NCI-H1930 (cell line): ENCODE results near the gene DAAM2.
A peak's percentile ranks its signal among the peaks of the same experiment; 100 is the strongest.

Source experiments
- DNase-seq, 2 experiments: peaks; one replicate each; lab custom pipeline; 2025; lab: John Stamatoyannopoulos, UW

DAAM2 gene

DNA sequence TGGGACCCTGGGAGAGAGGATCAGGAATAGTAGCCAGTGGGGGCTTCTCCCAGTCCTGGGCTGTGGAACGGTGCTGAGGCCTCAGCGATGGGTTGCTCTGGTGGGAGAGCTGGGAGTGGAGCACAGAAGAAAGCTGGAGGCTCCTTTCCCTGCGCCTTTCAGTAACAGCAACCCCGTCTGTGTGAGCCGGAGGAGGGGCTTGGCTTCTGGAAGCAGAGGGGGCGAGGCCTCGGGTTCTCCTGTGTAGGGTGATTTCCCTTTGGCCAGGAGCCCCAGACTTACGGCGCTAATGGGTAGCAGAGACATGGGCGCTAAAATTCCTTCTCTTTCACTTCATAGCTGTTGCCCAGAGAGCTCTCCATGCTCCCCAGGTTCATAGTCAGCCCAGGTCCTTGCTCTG lies 55.0 kb downstream of the DAAM2 start:
- DNase-seq: no peak

DNA sequence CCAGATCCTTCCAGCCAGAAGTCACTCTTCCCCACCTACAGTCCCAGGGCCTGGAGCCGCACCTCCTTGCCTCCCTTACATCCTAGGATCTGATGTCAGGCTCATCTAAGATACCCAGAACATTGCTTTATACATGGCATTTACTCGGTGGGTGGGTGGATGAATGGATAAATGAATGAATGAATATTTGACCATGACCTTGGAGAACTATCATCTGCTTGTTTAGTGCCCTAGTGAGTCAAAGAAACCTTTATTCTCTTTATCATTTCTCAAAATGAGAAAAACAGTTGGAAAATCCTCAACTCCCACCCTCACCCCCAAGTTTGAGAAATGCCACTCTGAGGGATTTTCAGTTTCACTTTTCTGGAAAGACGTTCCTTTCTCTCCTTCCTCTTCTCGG lies 56.0 kb downstream of the DAAM2 start:
- DNase-seq: no peak

DNA sequence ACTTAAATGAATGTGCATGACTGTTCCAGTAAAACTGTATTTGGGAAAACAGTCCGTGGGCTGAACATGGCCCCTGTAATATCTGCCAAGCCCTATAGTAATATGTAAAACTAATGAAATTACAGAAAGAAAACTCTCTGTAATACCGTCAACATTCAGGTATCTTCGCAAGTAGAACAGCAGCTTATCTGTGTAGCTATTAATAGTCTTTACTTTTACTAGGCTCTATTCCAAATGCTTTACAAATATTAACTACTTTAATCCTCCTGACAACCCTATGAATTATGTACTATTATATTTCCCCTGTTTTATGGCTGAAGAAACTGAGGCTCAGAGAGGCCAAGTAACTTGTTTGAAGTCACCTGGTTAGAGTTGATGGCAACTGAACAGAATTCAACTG lies 57.1 kb downstream of the DAAM2 start:
- DNase-seq: no peak

GRCh38 chr6:39849764-39850163 lies 57.6 kb downstream of the DAAM2 start:
- no peak for DNase-seq

DNA sequence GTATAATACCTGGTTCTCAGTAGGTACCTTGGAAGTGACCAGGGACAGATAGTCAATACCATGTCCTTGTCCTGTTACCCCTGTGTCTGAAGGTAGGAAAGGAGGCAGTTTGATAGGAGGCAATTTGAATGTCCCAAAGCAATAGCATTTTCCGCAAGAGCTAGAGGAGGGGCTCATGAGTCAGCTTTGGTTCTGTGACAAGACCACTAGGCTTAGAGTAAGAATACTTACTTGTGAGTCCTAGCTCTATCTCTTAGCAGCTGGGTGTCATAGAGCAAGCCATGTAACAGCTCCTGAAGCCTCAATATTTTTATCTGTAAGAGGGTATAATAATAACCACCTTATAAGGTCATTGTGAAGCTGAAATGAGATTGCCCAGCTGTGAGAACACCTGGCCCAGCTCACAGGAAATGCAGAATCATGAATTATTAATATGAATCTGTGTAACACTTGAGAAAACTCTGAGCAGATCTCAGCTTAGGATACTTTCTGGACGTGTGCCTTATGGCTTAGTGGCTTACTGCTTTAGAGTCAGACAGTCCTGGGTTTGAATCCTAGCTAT lies 58.6 kb downstream of the DAAM2 start:
- DNase-seq: no peak

- no peak for DNase-seq
Observed at GRCh38 chr6:39851331-39851730, 59.2 kb downstream of the DAAM2 start.

DNA sequence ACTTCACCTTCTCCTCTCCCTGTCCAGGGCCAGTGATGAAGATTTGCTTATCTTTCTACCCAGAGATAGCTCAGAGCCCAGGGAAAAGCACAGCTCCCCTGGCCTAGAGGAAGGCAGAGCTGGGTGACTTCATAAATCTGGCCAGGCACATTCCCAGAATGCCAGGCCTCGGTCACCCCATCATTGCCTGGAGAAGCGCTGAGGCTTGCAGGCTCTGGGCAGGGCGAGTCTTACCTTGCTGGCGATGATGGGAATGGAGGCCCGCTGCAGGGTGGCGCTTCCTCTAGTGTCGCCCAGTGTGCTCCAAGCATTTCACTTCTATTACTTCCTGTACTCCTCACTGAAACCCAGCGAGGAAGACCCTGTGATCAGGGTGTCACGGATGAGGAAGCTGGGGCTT lies 60.1 kb downstream of the DAAM2 start:
- DNase-seq: no peak

DNA sequence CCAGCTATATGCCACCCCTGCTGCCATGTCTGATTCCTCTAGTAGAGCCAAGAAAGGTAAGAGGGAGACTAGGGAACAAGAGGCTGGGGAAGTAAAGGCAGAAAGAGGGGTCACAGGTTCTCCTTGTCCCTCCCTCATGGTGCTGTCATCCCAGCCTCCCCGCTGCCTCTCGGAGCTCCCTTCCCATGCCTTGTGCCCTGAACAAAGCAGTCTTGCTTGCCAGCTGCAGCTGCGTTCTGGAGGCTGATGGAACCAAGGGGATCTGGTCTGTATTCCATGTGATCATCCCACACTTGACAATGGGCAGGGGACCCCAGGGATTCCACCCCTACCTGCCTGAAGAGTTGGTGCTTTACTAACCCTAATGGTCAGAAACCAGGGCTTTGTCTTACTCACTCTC lies 61.4 kb downstream of the DAAM2 start:
- no peak for DNase-seq

GRCh38 chr6:39855356-39855995 lies 63.3 kb downstream of the DAAM2 start:
- no peak for DNase-seq

DNA sequence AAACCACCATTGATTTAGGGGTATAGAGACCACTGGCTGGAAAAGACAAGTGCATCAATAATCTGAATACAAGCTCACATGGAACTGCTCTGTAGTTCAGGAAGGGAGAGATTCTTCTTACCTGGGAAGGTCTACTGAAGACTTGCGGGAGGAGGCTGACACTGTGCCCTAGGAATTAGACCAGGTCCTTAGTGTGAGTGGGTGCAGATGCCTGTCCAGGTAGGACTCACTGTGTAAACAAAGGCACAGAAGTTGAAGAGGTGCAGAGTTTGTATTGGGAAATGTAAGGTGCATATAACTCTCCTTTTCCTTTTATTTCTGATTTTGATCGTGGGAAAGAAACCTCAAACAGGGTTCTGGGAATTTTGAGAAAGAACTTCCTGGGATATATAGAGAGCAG lies 66.8 kb downstream of the DAAM2 start:
- no peak for DNase-seq

- DNase-seq: no peak
Observed at GRCh38 chr6:39861663-39862062, 69.5 kb downstream of the DAAM2 start.

- DNase-seq: peak; percentile 34 to 66
Observed at GRCh38 chr6:39865011-39865888, 73.1 kb downstream of the DAAM2 start.

DNA sequence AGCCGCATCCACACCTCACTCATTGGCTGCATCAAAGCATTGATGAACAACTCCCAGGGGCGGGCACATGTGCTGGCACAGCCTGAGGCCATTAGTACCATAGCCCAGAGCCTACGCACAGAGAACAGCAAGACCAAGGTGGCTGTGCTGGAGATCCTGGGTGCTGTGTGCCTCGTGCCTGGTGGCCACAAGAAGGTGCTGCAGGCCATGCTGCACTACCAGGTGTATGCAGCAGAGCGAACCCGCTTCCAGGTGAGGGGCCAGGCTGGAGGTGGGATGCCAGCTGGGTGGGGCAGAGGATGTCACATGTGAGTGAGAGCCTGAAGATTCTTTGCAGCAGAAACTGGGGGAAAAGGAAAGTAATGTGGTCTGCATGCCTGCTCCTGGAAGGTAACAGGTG lies 75.4 kb downstream of the DAAM2 start:
- no peak for DNase-seq

DNA sequence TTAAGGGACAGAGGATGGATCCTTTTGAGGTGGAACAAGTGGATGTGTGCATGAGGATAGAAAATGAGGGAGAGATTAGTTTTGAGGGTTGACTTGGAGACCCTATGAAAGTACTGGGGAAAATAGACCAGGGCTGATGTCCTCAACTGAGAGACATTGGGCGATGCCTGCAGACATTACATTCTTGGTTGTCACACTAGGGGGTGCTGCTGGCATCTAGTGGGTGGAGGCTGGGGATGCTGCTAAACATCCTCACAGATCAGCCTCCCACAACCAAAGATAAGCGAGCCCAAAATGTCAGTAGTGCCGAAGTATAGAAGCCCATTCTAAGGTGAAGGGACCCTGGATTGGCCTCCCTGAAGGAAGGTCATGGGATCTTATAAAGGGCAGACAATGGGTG lies 78.8 kb downstream of the DAAM2 start:
- no peak for DNase-seq

- no peak for DNase-seq
Observed at GRCh38 chr6:39873439-39873838, 81.3 kb downstream of the DAAM2 start.

- no peak for DNase-seq
Observed at GRCh38 chr6:39876111-39876510, 83.9 kb downstream of the DAAM2 start.

- DNase-seq: no peak
Observed at GRCh38 chr6:39876826-39877225, 84.7 kb downstream of the DAAM2 start.

- no peak for DNase-seq
Observed at GRCh38 chr6:39879535-39879934, 87.4 kb downstream of the DAAM2 start.

DNA sequence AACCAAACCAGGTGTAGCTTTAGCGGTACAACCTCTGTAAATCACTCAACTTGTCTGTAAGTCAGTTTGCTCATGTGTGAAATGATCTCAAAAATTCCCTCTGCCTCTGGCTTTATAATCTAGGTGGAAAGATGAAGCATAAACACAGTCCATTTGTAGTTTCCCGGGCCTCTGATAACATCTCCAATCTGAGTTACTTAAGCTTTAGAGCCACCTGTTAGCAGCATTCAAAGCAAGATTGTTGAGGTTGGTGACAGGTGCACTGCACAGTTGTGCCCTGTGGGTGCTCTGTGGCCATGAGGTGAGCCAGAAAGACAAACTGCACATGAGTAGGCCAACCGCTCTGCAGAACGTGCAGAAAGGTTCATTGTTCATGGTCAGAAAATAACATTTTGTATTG lies 88.4 kb downstream of the DAAM2 start:
- no peak for DNase-seq

DNA sequence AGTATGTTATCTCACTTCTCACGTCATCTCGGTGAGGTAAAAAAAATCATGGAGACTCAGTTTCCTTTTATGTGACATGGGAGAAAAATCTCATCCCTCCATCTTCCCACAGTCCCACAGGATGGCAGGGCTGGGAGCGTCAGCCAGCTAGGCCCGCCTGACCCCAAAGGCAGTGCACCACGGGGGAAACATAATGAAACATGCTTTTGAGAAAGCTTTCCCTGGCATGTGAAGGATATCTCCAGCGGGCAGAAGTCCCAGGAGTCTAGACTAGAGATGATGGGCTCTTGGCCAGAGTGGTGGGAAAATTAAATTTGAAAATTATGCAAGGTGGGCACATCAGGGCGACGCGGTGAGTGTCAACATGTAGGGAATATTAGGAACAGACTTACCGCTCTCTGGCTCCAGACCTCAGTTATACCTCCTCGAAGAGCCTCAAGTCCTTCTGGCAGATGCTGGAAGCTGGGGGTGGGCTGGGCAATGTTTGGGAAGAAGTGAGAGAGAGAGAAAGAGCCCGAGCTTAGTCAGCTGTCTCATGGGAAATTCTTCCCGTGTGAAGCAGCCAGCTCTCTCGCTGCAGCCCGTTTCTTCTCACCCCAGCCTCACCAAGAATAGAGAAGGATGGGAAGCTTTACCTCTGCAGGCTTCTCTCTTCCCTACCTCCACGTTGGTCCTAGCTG lies 89.8 kb downstream of the DAAM2 start:
- no peak for DNase-seq

GRCh38 chr6:39882531-39882899 lies 90.3 kb downstream of the DAAM2 start:
- DNase-seq: no peak

GRCh38 chr6:39884696-39885095 lies 92.5 kb downstream of the DAAM2 start:
- no peak for DNase-seq

DNA sequence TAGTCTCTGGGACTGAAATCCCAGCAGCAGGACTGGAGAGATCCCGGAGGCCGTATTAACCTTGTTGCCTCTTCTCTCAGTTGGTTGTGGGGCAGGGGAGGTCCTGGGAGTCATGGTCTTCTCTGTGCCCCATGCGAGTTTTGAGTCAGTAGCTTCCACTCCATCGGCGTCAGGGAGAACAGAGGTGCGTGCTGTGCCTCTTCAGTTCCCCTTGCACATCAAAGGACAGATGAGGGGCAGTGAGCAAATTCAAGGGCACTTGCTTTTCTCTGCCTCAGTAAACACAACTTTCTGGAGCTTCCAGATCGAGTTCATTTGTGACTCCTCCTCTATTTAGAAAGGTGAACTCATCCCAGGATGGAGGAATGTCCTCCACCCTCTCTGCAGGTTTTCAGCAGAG lies 93.5 kb downstream of the DAAM2 start:
- no peak for DNase-seq
